DND-41 (cell line): ENCODE measurements around the gene SLC44A2.

Experiments used
- CTCF ChIP-seq: IDR thresholded peaks from 2 replicates; pipeline ENCODE4 v1.5.1; 2012; ENCODE audit warnings: borderline replicate concordance, low read length, moderate library complexity, mild to moderate bottlenecking; ENCODE audit not compliant: poor library complexity, severe bottlenecking; ENCODE audit errors: extremely low read depth
- EZH2 ChIP-seq: IDR thresholded peaks from 3 replicates; pipeline ENCODE4 v1.6.1; 2012; ENCODE audit warnings: borderline replicate concordance, low read depth, mild to moderate bottlenecking, moderate library complexity, low read length, inconsistent platforms; ENCODE audit not compliant: severe bottlenecking

GRCh38 chr19:10625762-10626138, 397 bp downstream of the SLC44A2 start:
- TF ChIP-seq EZH2 (no peak), CTCF (no peak)
